Naive thymus-derived CD8-positive, alpha-beta T cell (primary cell): ENCODE measurements around the gene NDUFAF3. TPM values are rescaled to one million over a fixed set of nuclear protein-coding genes. Genes with fewer than 3 reads are reported as not detected.

Experiments
- ATAC-seq, 2 donors: fragments of 150-1000 bp; cut with Tn5 transposase in 1 of 2; sonication (Bioruptor Pico), chemical (Tn5 transposase) in 1 of 2; 1 replicate in 1 of 2; 2 replicates in 1 of 2; pipeline ENCODE4 v1.10.0; 2021; ENCODE audit warnings: mild to moderate bottlenecking in 2 of 2, moderate library complexity in 2 of 2
- POLR2A ChIA-PET: fragments of 350-600 bp; sonication (Branson Sonifier 250); formaldehyde crosslinking; loops from one replicate; lab custom pipeline; 2021; ENCODE audit warnings: antibody characterized with exemption; lab: Charles Lee
- DNase-seq, 10 donors: peaks; one replicate each; pipeline versions ENCODE4 v3.0.0 to v3.0.0-alpha.2; 2020 to 2022
- H3K27ac Mint-ChIP-seq, 10 donors: one replicate each; pipeline ENCODE4 v1.8.0; 2020 to 2022; ENCODE audit warnings: mild to moderate bottlenecking in 10 of 10, mixed read lengths in 10 of 10, moderate library complexity in 4 of 10, inconsistent platforms in 1 of 10
- H3K27me3 Mint-ChIP-seq, 5 donors: one replicate each; pipeline ENCODE4 v1.8.0; 2021 to 2022; ENCODE audit warnings: mixed read lengths in 5 of 5
- H3K36me3 Mint-ChIP-seq, 3 donors: one replicate each; pipeline ENCODE4 v1.8.0; 2020 to 2022; ENCODE audit warnings: mixed read lengths in 3 of 3, mild to moderate bottlenecking in 2 of 3, inconsistent platforms in 1 of 3
- H3K4me1 Mint-ChIP-seq, 4 donors: one replicate each; pipeline ENCODE4 v1.8.0; 2021 to 2022; ENCODE audit warnings: mixed read lengths in 4 of 4
- H3K4me3 Mint-ChIP-seq, 10 donors: one replicate each; pipeline ENCODE4 v1.8.0; 2020 to 2022; ENCODE audit warnings: mild to moderate bottlenecking in 10 of 10, mixed read lengths in 10 of 10, moderate library complexity in 6 of 10, inconsistent platforms in 1 of 10
- H3K9me3 Mint-ChIP-seq, 9 donors: one replicate each; pipeline ENCODE4 v1.8.0; 2020 to 2022; ENCODE audit warnings: mixed read lengths in 9 of 9, mild to moderate bottlenecking in 3 of 9, inconsistent platforms in 1 of 9, moderate library complexity in 1 of 9
- polyA plus RNA-seq, 3 donors: library from polyadenylated mRNA; unstranded; fragments of 300-500 nt; fragmentation: Illumina TruSeq; gene quantifications; one replicate each; pipeline ENCODE4 v1.2.3, GENCODE V29; 2021
- total RNA-seq, 8 experiments: library from RNA in 2 of 8; stranded (reverse) in 2 of 8; gene quantifications; one replicate each; pipeline ENCODE4 v1.2.3 and lab custom pipeline; 2021 to 2026

NDUFAF3 gene
- total and polyA plus RNA-seq, 5 experiments from 2014 or later = 87.1 to 226 (median 140) TPM

DNA sequence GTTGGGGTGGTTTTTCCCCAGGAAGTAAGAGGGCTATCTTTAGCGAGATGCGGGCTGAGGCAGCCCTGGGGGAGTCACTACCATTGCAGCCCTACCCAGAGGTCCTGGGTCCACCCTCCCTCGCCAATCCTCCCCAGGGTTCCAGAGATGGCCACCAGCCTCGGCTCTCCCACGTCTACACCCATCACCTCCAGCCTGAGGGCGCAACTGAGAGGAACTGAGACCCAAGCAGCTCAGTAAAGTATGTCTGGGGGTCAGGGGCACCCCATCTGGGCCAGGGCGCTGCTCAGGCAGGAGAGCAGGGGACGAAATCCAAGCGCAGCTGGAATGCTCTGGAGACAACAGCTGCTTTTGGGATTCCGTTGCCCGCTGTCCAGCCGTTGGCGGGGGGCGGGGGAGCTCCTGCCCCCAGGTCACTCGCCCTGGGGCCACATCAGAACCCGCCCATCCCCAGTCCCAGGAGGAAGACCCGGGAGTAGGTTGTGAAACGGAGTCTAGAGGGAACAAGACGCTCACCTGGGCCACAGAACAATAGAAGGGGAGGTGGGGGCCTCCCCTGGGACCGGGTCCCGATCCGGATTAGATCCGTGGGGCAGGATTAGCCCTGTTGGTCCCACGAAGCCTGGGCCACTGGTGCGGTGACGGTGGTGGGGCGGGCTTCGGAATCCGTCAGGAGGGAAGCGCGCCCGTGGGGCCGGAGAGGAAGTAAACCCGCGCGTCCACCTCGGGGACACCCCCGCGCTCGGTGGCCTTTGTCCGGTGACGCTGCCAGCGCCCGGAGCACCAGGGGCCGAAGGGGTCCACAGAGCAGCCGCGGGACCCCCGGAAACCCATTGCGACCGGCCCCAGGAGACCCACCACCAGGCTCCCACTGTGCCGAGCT is 1.4 kb upstream of the NDUFAF3 start:
- Mint-ChIP-seq H3K4me3 (peak overlapping the region; percentile 90 to 99 (median 98)), H3K9me3 (no peaks in the 10 kb centered on the region), H3K27ac (peak overlapping the region in 9 of 10 donors; percentile 67 to 98 (median 96)), H3K36me3 (peaks cover 0 to 29% (median 1%) of the 10 kb centered on the region in 3 donors), H3K27me3 (peaks cover 0 to 1% (median 0%) of the 10 kb centered on the region in 5 donors), H3K4me1 (peaks cover 9 to 64% (median 48%) of the 10 kb centered on the region in 4 donors)
- ATAC-seq (no peak), DNase-seq (peak in 3 of 10 donors; percentile 22 to 29 (median 23))
- POLR2A ChIA-PET = interaction anchor here (0.5 to 10.8 kb wide), 18 partner anchors 8 to 765 kb away, joined by 3 to 278 read pairs (median 8); partner anchors contain the start of genes IMPDH2, IP6K1, NICN1 and P4HTM

- H3K4me1 Mint-ChIP-seq = peaks cover 12 to 67% (median 50%) of the 10 kb centered on the region in 4 donors
- H3K36me3 Mint-ChIP-seq = peaks cover 0 to 29% (median 1%) of the 10 kb centered on the region in 3 donors
- POLR2A ChIA-PET = interaction anchor here (0.5 to 10.8 kb wide), 21 partner anchors 7 to 765 kb away, joined by 3 to 278 read pairs (median 7); partner anchors contain the start of genes ARIH2, IMPDH2, IP6K1 and NICN1
- DNase-seq = peak; percentile 96 to 99 (median 98)
- ATAC-seq = peak; percentile 73 to 79
- no peaks in the 10 kb centered on the region for H3K9me3 Mint-ChIP-seq
- peak overlapping the region; percentile 90 to 99 (median 98) for H3K4me3 Mint-ChIP-seq
- peak overlapping the region; percentile 96 to 99 (median 98) for H3K27ac Mint-ChIP-seq
- H3K27me3 Mint-ChIP-seq = peaks cover 0 to 1% (median 0%) of the 10 kb centered on the region in 5 donors
Observed at GRCh38 chr3:49021213-49021812, 608 bp upstream of the NDUFAF3 start.

DNA sequence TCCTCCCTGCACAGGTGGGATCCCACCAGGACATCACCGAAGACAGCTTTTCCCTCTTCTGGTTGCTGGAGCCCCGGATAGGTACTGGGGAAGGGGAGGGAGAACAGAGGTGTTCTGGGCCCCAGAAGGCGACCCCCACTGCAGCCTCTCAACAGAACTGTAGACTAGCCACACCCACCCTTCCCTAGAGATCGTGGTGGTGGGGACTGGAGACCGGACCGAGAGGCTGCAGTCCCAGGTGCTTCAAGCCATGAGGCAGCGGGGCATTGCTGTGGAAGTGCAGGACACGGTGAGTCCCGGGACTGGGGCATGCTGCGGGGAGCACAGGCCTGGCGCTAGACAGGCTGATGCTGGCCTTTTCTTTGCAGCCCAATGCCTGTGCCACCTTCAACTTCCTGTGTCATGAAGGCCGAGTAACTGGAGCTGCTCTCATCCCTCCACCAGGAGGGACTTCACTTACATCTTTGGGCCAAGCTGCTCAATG is 809 bp downstream of the NDUFAF3 start:
- Mint-ChIP-seq H3K9me3 (no peaks in the 10 kb centered on the region), H3K27me3 (peaks cover 0 to 1% (median 0%) of the 10 kb centered on the region in 5 donors), H3K27ac (peak overlapping the region; percentile 88 to 99 (median 98)), H3K4me1 (peaks cover 12 to 61% (median 53%) of the 10 kb centered on the region in 4 donors), H3K4me3 (peak overlapping the region; percentile 90 to 99 (median 94)), H3K36me3 (peaks cover 0 to 32% (median 1%) of the 10 kb centered on the region in 3 donors)
- ATAC-seq (no peak), DNase-seq (no peak)
- POLR2A ChIA-PET = interaction anchor here (0.5 to 10.8 kb wide), 18 partner anchors 8 to 793 kb away, joined by 3 to 278 read pairs (median 8); partner anchors contain the start of genes ARIH2, DAG1, KLHDC8B and NICN1

GRCh38 chr3:49023775-49024174 is 1.9 kb downstream of the NDUFAF3 start:
- DNase-seq (peak in 1 of 10 donors; percentile 8), ATAC-seq (no peak)
- peak overlapping the region in 7 of 10 donors; percentile 55 to 98 (median 73) for H3K27ac Mint-ChIP-seq
- peak overlapping the region; percentile 61 to 99 (median 93) for H3K4me3 Mint-ChIP-seq
- H3K27me3 Mint-ChIP-seq = peaks cover 0 to 1% (median 0%) of the 10 kb centered on the region in 5 donors
- H3K36me3 Mint-ChIP-seq = peaks cover 0 to 35% (median 1%) of the 10 kb centered on the region in 3 donors
- no peaks in the 10 kb centered on the region for H3K9me3 Mint-ChIP-seq
- peaks cover 19 to 67% (median 60%) of the 10 kb centered on the region in 4 donors for H3K4me1 Mint-ChIP-seq
- POLR2A ChIA-PET = interaction anchor here (0.5 to 10.8 kb wide), 8 partner anchors 10 to 490 kb away, joined by 3 to 278 read pairs (median 6); partner anchors contain the start of genes P4HTM, QRICH1 and WDR6

GRCh38 chr3:49024449-49024848 is 2.5 kb downstream of the NDUFAF3 start:
- Mint-ChIP-seq H3K9me3 (no peaks in the 10 kb centered on the region), H3K27ac (peak overlapping the region in 2 of 10 donors; percentile 33 to 47), H3K4me3 (peak overlapping the region in 4 of 10 donors; percentile 33 to 99 (median 92)), H3K4me1 (peaks cover 24 to 74% (median 61%) of the 10 kb centered on the region in 4 donors), H3K36me3 (peaks cover 0 to 37% (median 1%) of the 10 kb centered on the region in 3 donors), H3K27me3 (peaks cover 0 to 1% (median 0%) of the 10 kb centered on the region in 5 donors)
- no peak for ATAC-seq
- POLR2A ChIA-PET = interaction anchor here (0.5 to 10.8 kb wide), 7 partner anchors 9 to 253 kb away, joined by 3 to 278 read pairs (median 6); partner anchors contain the start of genes P4HTM, QRICH1 and WDR6
- peak in 1 of 10 donors; percentile 41 for DNase-seq

GRCh38 chr3:49025005-49025792 is 3.3 kb downstream of the NDUFAF3 start:
- Mint-ChIP-seq H3K4me3 (peak overlapping the region in 2 of 10 donors; percentile 28 to 51), H3K27ac (peak overlapping the region in 7 of 10 donors; percentile 29 to 75 (median 38)), H3K9me3 (no peaks in the 10 kb centered on the region)

GRCh38 chr3:49025793-49026520 is 4.0 kb downstream of the NDUFAF3 start:
- POLR2A ChIA-PET = interaction anchor here (2.4 to 10.8 kb wide), 3 partner anchors 11 to 37 kb away, joined by 9 to 194 read pairs (median 67); partner anchors contain the start of genes P4HTM and WDR6
- H3K4me3 Mint-ChIP-seq = peak overlapping the region in 4 of 10 donors; percentile 28 to 51 (median 34)
- DNase-seq = peak in 1 of 10 donors; percentile 36
- peak overlapping the region; percentile 6 to 75 (median 42) for H3K27ac Mint-ChIP-seq
- peaks cover 0 to 46% (median 1%) of the 10 kb centered on the region in 3 donors for H3K36me3 Mint-ChIP-seq
- H3K4me1 Mint-ChIP-seq = peaks cover 25 to 68% (median 54%) of the 10 kb centered on the region in 4 donors
- ATAC-seq = no peak
- peaks cover 0 to 1% (median 0%) of the 10 kb centered on the region in 5 donors for H3K27me3 Mint-ChIP-seq
- no peaks in the 10 kb centered on the region for H3K9me3 Mint-ChIP-seq

More at GRCh38 chr3:49025005-49025792, 3.3 kb downstream of the NDUFAF3 start:
- peaks cover 25 to 73% (median 57%) of the 10 kb centered on the region in 4 donors for H3K4me1 Mint-ChIP-seq
- peaks cover 0 to 38% (median 1%) of the 10 kb centered on the region in 3 donors for H3K36me3 Mint-ChIP-seq
- POLR2A ChIA-PET = interaction anchor here (0.6 to 10.8 kb wide), 6 partner anchors 10 to 253 kb away, joined by 4 to 278 read pairs (median 40); partner anchors contain the start of genes P4HTM and WDR6
- peaks cover 0 to 1% (median 0%) of the 10 kb centered on the region in 5 donors for H3K27me3 Mint-ChIP-seq
- ATAC-seq (no peak), DNase-seq (peak in 1 of 10 donors; percentile 60)

GRCh38 chr3:49026536-49026935 is 4.6 kb downstream of the NDUFAF3 start:
- peaks cover 23 to 62% (median 51%) of the 10 kb centered on the region in 4 donors for H3K4me1 Mint-ChIP-seq
- peak overlapping the region in 7 of 10 donors; percentile 27 to 99 (median 56) for H3K27ac Mint-ChIP-seq
- H3K4me3 Mint-ChIP-seq = peak overlapping the region in 3 of 10 donors; percentile 29 to 37 (median 31)

GRCh38 chr3:49027634-49028033 is 5.7 kb downstream of the NDUFAF3 start:
- Mint-ChIP-seq H3K4me3 (peak overlapping the region in 4 of 10 donors; percentile 28 to 95 (median 76)), H3K27ac (peak overlapping the region; percentile 11 to 99 (median 73)), H3K36me3 (peaks cover 0 to 62% (median 9%) of the 10 kb centered on the region in 3 donors), H3K9me3 (no peaks in the 10 kb centered on the region), H3K27me3 (no peaks in the 10 kb centered on the region), H3K4me1 (peaks cover 21 to 58% (median 49%) of the 10 kb centered on the region in 4 donors)
- POLR2A ChIA-PET = interaction anchor here (0.6 to 10.8 kb wide), 4 partner anchors 9 to 58 kb away, joined by 4 to 194 read pairs (median 60); partner anchors contain the start of genes DALRD3, P4HTM and WDR6
- DNase-seq (no peak), ATAC-seq (no peak)

More at GRCh38 chr3:49026536-49026935, 4.6 kb downstream of the NDUFAF3 start:
- peak in 1 of 10 donors; percentile 59 for DNase-seq
- POLR2A ChIA-PET = interaction anchor here (2.4 to 10.8 kb wide), 3 partner anchors 12 to 38 kb away, joined by 9 to 194 read pairs (median 67); partner anchors contain the start of genes P4HTM and WDR6
- H3K9me3 Mint-ChIP-seq = no peaks in the 10 kb centered on the region
- no peaks in the 10 kb centered on the region for H3K27me3 Mint-ChIP-seq
- H3K36me3 Mint-ChIP-seq = peaks cover 0 to 52% (median 3%) of the 10 kb centered on the region in 3 donors
- no peak for ATAC-seq

GRCh38 chr3:49028298-49028672 is 6.4 kb downstream of the NDUFAF3 start:
- no peak for ATAC-seq
- Mint-ChIP-seq H3K27ac (peak overlapping the region; percentile 93 to 100 (median 99)), H3K4me3 (peak overlapping the region; percentile 87 to 96 (median 96)), H3K36me3 (peaks cover 0 to 66% (median 9%) of the 10 kb centered on the region in 3 donors), H3K9me3 (no peaks in the 10 kb centered on the region), H3K27me3 (no peaks in the 10 kb centered on the region), H3K4me1 (peaks cover 19 to 51% (median 43%) of the 10 kb centered on the region in 4 donors)
- no peak for DNase-seq
- POLR2A ChIA-PET = interaction anchor here (0.6 to 10.8 kb wide), 7 partner anchors 10 to 311 kb away, joined by 3 to 194 read pairs (median 4); partner anchors contain the start of genes DALRD3, IP6K2, P4HTM and WDR6
